ENCODE results near the gene PTPRK.

DNA sequence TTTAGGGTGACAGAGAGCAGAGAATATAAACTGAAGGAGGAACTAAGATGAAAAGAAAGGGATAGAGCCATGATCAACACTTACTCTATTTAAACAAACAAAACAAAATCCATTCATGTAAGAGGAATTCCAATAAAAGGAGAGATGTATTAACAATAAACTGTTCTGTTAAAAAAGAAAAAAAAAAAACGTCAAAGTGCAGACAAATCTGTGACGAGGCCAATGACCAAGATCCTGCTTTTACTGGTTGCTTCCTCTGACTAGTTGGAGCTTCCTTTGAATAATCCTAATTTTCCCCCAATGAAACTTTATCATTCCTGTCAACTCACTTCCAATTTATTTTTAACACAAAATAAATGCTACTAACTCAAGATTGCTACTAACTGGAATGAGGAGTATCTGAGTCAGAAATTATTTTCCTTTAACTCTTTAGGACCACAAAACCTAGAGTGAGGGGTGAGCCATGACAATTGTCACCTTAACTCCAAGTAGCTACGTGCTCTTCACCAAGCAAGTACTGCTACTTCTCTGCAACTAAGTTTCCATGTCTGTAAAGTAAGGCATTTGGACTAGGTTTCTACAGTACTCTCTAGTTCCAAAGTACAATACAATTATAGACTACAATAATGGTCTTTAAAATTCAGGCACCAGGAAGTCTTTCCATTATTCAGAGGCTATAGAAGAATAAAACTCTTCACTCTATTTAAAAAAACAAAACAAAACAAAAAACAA is 152.0 kb downstream of the PTPRK start:
- TF ChIP-seq, protein P1, sequence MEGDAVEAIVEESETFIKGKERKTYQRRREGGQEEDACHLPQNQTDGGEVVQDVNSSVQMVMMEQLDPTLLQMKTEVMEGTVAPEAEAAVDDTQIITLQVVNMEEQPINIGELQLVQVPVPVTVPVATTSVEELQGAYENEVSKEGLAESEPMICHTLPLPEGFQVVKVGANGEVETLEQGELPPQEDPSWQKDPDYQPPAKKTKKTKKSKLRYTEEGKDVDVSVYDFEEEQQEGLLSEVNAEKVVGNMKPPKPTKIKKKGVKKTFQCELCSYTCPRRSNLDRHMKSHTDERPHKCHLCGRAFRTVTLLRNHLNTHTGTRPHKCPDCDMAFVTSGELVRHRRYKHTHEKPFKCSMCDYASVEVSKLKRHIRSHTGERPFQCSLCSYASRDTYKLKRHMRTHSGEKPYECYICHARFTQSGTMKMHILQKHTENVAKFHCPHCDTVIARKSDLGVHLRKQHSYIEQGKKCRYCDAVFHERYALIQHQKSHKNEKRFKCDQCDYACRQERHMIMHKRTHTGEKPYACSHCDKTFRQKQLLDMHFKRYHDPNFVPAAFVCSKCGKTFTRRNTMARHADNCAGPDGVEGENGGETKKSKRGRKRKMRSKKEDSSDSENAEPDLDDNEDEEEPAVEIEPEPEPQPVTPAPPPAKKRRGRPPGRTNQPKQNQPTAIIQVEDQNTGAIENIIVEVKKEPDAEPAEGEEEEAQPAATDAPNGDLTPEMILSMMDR (IDR thresholded peaks at IDR 0.05) = no peak
- no peak for TF ChIP-seq POLR2A (IDR thresholded peaks at IDR 0.05)
- no peak for TF ChIP-seq EP300 (IDR thresholded peaks at IDR 0.05)
- TF ChIP-seq POLR2AphosphoS5 (IDR thresholded peaks at IDR 0.05) = no peak

Data from sigmoid colon (tissue), 4 donors.